HG03439 (cell line): ENCODE measurements around the gene C1orf167.
"Not testable (repeated sequence)": the region's sequence is repeated elsewhere in the genome, so short reads cannot be mapped to it uniquely, and the experiment has no call there.

Source experiments
- ATAC-seq: cut with Tn5 transposase; IDR thresholded peaks from one replicate; pipeline ENCODE4 v1.9.1; 2021; ENCODE audit warnings: mild to moderate bottlenecking, moderate library complexity; ENCODE audit not compliant: unreplicated experiment

The C1orf167 gene

DNA sequence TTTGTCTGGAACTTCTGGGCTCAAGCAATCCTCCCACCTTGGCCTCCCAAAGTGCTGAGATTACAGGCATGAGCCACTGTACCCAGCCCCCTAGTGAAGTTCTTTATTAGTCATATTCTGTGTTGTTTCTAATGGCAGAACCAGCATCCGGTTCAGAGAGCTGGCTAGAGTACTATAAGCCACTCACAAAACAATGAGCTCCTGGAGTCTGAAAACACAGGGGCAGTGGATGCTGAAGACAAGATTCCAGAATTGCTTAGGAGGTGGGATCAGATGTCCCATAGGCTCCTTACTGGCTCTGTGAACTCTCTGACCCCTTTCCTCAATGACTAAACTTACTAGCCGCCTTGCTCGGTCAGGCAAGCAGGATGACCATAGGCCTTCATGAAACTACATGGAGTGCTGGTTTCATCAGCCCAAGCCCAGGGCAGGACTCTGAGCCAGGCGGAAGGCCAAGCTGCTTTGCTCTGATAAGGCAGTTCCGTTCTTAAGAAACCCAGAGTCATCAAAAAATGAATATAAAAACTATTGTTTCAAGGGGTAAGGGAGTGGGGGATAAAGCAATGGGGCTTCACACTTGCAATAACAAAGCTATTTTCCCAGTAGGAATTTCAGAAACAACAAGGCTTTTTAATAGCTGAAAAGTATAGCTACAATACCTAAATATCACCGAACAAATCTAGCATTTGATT lies 35.7 kb downstream of the C1orf167 start:
- ATAC-seq, result no peak

DNA sequence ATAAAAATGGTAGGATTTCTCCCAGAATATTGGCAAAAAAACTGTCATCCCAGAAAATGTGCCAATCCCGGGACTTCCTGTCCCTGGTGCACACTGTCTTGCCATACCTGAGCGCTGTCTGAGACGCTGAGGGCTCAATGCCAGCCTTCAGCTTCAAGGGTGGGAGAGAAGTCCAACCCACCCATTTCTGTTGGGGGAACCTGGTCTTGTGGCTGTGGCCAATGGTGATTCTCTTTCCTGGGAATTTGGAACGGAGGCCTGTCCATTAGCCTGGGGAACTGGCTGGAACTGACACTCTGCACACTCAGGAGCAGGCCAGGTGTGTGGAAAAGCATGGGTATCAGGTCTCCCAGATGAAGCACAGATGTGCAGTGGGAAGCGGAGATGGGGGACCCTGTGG lies 37.1 kb downstream of the C1orf167 start:
- no peak for ATAC-seq

DNA sequence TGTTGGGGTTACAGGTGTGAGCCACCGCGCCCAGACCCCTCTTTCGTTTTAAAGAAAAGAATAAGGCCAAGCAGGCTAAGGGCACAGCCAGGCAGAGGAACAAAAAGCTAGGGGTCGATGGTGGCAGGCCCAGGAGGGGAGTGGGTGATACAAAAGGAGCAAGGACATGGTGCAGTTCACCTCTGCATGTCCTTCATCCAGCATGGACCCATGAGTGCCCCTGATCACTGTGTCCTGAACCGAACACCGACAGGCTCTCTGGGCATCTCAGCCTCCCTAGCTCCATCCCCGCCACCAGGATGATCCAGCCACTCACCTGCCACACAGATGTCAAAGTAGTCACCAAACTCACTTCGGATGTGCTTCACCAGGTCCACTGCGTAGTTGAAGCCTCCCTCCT lies 37.9 kb downstream of the C1orf167 start:
- no peak for ATAC-seq

DNA sequence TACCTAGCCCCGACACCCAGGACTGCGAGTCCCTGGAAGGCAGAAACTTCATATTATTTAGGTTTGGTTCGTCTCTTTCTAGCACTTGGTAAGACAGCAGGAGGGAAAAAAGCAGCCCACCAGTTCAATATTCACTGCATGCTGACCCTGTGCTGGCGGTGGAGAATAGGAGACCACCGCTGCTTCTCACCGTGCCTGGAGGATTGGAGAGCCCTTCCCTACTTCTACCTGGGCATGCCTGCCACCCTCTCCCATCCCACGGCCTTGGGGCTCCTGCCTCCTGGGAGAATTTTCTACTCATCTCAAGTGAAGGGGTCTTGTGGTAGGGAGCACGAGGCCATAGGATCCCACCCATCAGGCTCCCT lies 38.4 kb downstream of the C1orf167 start:
- no peak for ATAC-seq

DNA sequence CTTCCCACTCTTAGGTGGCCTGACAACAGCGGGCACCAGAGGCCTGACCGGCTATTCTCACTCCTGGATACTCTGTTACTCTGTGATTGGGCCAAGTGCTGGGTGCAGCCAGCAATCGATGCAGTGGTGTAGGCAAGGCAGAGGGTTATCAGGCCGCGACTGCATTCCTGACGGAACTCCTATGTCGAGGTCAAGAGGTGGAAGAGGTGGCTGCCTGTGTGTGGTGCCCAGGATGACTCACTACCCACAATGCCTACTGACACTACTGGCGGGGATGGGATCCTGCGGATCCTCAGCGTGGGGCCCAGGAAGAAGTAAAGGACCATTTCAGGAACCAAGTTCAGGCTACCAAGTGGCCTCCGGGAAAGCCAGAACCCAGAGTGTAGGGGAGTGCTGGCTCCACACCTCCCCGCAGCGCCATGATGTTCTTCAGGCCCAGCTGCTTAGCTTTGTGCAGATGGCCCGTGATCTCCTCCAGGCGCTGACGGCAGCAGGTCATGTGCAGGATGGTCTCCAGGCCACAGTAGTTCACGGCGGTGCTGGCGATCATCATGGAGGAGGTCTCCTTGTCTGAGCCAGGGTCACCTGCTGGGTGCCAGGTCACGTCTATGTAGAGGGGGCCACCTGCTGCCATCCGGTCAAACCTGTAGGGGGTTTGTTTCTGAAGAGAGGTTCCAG lies 38.9 kb downstream of the C1orf167 start:
- ATAC-seq, result no peak

DNA sequence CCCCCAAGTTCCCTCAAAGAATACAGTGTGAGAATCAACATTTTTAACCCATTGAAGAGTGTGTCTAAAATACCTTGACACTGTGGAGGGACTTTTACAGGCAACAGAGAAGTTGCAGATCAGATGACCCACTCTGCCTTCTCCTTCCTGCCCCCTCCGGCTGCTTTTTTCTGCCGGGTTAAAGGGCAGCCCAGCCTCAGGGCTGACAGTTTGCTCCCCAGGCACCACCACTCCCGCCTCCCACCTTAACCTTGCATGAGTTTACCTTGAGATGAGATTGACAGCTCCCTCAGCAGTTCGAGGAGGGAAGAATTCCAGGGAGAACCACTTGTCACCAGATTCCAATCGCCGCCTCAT lies 40.6 kb downstream of the C1orf167 start:
- ATAC-seq, result no peak

DNA sequence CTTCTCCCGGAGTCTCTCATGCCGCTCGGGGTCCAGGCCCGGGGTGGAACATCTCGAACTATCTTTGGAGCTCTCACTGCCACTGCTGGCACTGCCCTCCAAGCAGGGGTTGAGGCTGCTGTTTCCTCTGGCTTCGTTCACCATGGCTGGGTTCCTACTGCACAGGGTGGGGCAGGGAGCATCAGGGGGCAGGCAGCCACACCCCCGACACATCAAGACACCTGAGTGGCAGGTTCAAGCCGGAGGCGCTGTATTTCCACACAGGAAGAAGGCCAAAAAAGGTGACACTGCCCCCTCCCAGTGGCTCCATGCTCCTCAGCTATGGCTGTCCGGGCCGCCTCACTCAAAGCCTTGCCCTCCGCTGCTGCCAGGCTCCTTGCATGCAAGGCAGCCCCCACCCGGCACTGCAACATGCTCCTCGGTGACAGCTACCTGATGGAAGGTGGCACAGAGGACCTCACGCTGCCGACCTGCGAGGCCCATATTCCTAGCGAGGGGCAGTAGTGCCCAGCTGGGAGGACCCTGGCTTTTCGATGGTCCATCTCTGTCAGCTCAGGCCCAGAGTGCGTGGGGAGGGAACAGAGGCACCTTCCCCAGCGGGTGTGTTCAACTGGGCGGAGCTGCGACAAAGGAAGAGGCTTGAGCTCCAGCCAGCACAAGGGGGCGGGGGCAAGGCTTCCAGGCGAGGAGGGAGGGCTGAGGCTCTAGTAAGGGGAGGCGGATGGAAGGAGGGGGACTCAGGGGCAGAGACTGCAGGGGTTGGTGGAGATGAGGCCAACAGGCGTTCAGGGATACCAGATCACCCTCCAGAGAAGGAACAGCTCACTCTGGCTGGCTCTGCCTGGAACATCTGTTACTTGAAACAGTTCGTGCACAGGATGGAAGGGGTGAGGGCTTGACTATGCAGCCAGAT lies 41.2 kb downstream of the C1orf167 start:
- no peak for ATAC-seq

DNA sequence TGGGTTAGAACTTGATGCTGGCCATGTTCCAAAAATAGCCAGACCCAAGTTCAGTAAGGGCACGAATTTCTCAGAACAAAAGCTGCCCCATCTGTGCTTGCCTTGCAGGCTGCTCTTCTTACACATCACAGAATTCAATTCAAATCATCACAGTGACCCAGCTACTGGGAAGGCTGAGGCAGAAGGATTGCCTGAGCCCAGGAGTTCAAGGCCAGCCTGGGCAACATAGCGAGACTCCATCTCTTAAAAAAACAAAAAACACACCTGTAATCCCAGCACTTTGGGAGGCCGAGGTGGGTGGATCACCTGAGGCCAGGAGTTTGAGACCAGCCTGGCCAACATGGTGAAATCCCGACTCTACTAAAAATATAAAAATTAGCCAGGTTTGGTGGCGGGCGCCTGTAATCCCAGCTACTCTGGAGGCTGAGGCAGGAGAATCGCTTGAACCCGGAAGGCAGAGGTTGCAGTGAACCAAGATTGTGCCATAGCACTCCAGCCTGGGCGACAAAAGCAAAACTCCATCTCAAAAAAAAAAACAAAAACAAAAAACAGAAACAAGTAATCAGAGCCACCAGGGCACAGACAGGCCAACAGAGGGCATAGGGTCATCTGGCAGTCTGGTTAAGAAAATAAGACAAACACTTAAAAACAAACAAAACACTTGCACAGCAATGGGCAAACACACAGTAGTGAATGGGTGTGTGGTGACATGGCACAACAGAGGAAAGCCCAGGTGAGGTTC lies 42.1 kb downstream of the C1orf167 start:
- not testable (repeated sequence) for ATAC-seq

DNA sequence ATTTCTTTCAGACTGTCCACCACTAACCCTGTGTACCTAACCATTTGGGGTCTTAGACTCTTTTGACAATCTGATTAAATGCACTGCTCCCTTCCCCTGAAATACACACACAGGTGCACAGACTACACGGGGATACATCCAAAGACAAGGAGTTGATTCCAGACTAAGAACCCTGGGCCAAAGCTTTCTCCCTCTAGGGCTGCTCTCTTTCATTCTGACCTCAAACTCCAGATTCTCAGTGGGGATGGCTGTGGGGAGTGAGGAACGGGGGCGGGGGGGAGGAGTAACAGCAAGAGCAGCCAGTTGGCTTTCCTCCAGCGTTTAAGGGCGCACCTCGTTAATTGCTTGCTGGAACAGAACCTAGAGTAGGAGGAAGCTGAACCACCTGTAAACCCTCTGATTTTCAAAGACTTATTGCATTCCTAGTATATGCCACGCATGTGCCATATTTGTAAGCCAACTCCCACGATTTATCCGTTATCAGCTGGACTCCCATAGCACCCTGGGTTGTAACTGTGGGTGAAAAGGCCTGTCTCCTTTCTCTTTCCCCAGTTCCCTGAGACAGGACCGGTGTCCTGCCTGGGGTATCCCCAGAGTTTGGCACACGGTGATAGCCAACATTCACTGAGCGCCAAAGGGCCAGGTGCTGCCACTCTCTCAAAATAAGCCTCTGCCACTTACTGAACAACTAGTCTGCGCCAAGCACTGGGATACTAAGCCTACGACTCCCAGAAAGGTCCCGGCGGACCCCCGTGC lies 42.9 kb downstream of the C1orf167 start:
- ATAC-seq, result no peak

DNA sequence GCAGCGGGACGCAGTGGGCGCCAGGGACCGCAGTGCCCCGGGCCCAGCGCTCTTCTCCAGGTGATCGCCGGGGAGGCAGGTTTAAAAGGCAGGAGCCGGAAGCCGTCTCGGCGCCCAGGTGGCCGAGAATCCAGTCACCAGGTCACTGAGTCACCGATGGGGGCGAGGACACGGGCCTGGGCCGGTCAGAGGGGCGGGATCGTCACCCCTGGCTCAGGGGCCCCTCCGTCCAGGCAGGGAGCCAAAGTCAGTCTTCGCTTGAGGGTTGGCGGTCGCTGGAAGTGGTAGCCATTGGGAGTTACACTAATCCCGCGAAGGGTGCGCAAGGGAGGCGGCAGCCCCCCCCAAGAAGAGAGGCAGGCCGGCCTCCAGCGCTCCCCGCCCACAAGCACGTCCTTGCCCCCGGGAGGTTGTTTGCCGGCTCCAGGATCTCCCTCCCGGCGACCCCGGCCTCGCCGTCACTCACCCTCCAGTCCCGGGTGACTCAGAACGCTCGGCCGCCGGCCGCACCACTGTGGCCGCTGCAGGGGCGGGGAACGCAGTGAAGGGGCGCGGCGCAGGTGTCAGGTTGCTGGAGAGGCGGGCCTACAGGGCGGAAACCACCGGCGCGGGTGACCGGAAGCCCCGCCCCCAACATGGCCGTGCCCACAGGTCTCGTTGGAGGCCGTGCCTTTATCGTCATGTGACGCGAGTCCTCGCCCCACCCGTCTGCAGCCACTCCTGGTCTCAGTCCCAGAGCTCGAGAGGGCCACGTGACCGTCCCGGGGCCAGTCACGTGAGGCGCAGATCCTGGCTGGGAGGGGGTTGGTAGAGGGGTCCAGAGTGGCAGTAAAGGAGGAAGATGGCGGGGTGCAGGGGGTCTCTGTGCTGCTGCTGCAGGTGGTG lies 43.7 kb downstream of the C1orf167 start, which contains the start of the genes CLCN6 and MTHFR:
CLCN6 (plus strand) TSS at position 770 of the 885 bp plus-strand sequence; CDS start at position 842, 72 bp downstream.
MTHFR (minus strand) TSS at position 543 of the 885 bp plus-strand sequence. CDS start 2,848 bp downstream, outside the sequence.
- peak; percentile 86 for ATAC-seq

DNA sequence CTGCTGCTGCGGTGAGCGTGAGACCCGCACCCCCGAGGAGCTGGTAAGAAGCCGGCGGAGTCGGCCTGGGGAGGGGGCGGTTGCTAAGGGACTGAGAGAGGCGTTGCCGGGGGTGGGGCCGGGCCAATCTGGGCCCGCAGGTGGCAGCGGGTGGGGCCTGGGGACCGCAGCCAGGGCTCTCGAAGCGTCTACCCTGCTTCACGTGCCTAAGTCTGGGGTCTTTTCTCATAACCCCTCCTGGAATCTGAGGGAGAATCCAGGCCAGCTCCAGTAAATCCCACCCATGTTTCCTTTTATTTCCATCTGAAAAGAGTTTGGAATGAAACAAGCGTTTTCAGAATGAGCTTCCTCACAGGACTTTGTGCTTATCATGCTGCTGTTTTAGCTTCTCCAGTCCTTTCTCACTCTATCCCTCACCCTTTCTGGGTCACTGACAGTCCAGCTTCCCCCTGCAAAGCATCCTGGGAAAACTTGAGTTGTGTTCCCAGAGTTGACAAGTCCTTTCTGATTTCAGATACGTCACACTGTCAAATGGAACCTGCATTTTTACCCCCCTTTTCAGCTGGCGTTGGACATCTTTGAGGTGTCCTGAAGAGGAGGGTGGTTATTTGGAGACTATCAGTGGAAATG lies 44.4 kb downstream of the C1orf167 start:
- ATAC-seq, result peak; percentile 42

DNA sequence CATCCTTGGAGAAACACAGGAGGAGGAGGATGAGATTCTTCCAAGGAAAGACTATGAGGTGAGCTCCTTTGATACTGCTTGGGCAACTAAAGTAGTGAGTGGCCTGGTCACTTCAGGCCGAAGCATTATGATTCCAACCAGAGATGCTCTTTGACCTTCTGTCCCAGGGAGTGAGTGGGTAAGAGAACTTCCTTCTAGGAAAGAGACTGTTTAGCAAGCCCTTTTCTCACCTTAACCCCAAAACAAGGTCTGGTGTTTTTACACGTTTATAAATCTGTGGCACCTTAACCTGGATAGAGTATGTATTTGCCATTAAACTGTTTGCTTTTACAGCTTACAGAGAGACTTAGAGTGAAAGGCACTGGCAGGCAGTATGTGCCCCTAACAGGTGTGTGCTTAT lies 45.1 kb downstream of the C1orf167 start:
- ATAC-seq, result no peak

DNA sequence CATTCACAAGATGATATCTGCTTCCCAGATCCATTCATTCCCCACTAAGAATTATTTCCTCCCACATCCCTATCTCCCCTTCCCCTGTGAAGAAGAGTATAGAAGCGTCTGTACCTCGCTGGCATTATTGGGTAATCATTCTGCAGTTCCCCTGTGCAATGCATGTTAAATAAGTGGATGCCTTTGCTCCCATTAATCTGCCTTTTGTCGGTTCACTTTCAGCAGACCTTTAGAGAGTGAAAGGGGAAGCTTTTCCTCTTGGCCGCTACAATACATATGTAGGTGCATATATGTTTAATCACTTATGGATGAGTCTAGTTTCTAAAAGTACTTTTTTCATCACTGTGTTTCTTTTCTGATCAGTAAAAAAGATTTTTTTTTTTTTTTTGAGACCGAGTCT lies 51.0 kb downstream of the C1orf167 start:
- ATAC-seq, result no peak

DNA sequence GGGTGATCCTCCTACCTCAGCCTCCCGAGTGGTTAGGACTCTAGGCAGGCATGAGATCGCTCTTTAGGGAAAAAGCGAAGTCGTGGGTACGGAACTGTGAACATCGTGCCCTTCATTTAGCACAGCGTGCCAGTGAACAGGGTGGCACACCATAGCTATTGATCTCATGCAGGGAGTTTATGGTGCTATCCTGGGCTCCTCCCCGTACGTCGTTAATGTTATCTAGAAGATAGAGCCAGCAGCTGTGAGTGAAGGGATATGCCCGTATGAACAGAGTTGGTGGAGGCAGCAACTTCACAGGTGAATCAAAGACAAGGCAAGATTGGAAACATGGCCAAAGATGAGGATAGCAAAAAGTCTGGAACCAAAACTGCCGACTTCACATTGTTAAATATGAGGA lies 55.2 kb downstream of the C1orf167 start:
- ATAC-seq, result no peak

DNA sequence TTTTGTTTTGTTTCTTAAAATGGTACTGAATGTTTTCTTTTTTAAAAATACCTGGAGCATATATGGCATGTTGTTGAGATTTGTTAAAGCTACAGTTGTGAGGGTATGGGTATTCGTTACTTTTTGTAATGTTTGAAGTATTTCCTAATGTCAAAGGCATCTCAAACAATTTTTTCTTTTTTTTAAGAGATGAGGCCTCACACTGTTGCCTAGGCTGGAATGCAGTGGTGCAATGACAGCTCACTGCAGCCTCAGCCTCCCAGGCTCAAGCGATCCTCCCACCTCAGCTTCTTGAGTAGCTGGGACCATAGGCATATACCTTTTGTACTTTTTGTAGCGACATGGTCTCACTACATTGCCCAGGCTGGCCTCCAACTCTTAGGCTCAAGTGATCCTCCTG lies 60.1 kb downstream of the C1orf167 start:
- no peak for ATAC-seq

DNA sequence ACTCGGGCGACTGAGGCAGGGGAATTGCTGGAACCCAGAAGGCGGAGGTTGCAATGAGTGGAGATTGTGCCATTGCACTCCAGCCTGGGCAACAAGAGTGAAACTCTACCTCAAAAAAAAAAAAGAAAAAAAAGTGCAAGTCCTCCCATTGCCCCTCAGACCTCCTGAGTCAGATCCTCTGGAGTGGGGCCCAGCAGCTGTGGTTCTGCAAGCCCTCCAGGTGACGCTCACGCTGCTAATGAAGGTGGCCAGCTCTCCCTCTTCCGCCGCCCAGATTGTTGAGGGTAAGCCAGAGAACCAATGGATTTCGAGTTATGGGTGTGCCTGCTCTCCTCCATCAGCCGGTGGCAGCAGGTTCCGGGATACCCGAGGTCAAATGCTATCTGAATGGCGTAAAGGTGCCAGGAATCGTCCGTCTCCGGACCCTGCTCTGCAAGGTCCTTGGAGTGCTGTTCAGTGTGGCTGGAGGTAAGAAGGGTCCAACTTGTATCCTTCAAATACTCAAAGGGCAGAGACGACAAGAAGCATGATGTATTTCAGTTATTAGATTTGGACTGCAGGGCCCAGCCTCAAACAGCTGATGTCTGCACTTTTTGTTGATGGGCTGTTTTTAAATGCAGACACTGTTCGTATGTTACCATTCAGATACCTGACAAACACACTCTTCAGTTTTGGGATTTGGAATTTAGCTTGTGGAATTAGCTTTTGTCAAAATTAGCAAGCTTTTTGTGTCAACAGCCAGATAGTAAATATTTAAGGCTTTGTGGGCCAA lies 61.6 kb downstream of the C1orf167 start:
- no peak for ATAC-seq

DNA sequence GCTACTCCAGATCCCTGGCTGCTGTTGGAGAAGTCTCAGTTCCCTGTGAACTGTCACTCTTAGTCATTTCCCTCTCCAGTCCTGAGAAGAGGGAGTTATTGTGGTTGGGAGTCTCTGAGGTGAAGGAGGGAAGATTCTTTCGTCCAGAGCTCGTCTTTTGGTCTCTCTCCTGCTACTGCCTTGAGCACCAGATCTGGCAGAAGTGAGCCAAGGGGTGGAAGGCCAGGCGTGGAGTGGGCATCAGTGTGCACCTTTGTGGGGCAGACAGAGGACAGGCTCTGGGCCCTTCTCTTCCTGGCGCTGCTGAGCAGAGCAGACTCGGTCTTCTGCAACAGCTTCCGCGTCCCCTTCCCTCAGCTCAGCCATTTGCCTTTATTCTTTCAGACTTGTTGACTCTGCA lies 63.1 kb downstream of the C1orf167 start:
- ATAC-seq, result no peak

DNA sequence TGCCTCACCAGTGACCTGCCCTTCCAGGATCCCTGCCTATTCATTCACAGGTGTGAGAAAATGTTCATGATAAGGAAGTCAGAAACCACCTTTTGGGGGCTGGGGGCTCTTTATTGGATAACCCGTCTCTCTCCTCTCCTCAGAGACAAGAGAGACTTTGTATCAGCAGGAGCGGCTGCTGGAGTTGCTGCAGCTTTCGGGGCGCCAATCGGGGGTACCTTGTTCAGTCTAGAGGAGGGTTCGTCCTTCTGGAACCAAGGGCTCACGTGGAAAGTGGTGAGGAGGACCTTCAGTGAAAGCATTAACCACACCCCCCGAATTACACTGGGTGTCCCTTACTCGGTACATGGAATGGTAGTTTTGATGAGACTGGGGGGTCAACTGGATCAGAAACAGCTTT lies 65.0 kb downstream of the C1orf167 start:
- no peak for ATAC-seq
